ACC112 (cell line): ENCODE data around the gene PHTF1.
A peak's percentile ranks its signal among the peaks of the same experiment; 100 is the strongest.
"Not testable (repeated sequence)": the region's sequence is repeated elsewhere in the genome, so short reads cannot be mapped to it uniquely, and the experiment has no call there.

Source experiments
- H2AFZ ChIP-seq: fragments of 200-600 bp; sonication (generic); one replicate; pipeline ENCODE4 v1.6.0; 2017; ENCODE audit warnings: antibody characterized with exemption, low read length; ENCODE audit not compliant: unreplicated experiment
- H3K27ac ChIP-seq: fragments of 200-600 bp; sonication (generic); 2 replicates; pipeline ENCODE4 v1.5.1; 2014; ENCODE audit warnings: low read depth, mild to moderate bottlenecking, antibody characterized with exemption, low read length, moderate library complexity
- H3K27me3 ChIP-seq: fragments of 200-600 bp; sonication (generic); 2 replicates; pipeline ENCODE4 v1.6.1; 2014; ENCODE audit warnings: mild to moderate bottlenecking, antibody characterized with exemption, low read length, moderate library complexity, mixed read lengths; ENCODE audit not compliant: insufficient read depth
- H3K36me3 ChIP-seq: fragments of 200-600 bp; sonication (generic); 2 replicates; pipeline ENCODE4 v1.6.1; 2016; ENCODE audit warnings: mild to moderate bottlenecking, antibody characterized with exemption, low read length, moderate library complexity, mixed read lengths; ENCODE audit not compliant: insufficient read depth
- H3K4me1 ChIP-seq: fragments of 200-600 bp; sonication (generic); one replicate; pipeline ENCODE4 v1.6.1; 2016; ENCODE audit warnings: low read length, mixed read lengths; ENCODE audit not compliant: insufficient read depth, unreplicated experiment, control insufficient read depth
- H3K4me3 ChIP-seq: fragments of 200-600 bp; sonication (generic); 2 replicates; pipeline ENCODE4 v1.5.1; 2014; ENCODE audit warnings: mild to moderate bottlenecking, low read depth, low read length
- H3K79me2 ChIP-seq: fragments of 200-600 bp; sonication (generic); one replicate; pipeline ENCODE4 v1.6.0; 2016; ENCODE audit warnings: low read length; ENCODE audit not compliant: control insufficient read depth, unreplicated experiment, insufficient read depth

Gene PHTF1

DNA sequence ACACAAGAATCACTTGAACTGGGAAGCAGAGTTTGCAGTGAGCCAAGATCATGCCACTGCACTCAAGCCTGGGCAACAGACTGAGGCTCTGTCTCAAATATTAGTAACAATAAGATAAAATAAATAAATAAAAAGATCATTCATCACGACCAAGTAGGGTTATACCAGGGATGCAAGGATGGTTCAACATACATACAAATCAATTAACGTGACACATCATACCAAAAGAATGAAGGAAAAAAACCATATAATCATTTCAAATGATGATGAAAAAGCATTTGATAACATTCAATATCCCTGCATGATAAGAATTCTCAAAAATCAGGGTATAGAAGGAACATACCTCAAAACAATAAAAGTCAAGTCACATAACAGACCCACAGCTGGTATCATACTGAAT, 38.3 kb downstream of the PHTF1 start:
- Histone ChIP-seq H3K36me3 (peaks cover 54% of the 10 kb centered on the region), H3K4me1 (no peaks in the 10 kb centered on the region), H2AFZ (no peak overlapping the region), H3K27me3 (no peaks in the 10 kb centered on the region), H3K27ac (no peak overlapping the region), H3K79me2 (no peaks in the 10 kb centered on the region), H3K4me3 (no peak overlapping the region)

DNA sequence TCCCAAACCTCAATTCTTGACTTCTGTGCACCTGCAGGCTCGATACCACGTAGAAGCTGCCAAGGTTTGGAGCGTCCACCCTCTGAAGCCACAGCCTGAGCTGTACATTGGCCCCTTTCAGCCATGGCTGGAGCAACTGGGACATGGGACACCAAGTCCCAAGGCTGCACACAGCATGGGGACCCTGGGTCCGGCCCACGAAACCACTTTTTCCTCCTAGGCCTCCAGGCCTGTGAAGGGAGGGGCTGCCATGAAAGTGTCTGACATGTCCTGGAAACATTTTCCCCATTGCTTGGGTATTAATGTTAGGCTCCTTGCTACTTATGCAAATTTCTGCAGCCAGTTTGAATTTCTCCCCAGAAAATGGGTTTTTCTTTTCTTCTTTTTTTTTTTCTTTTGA, 40.7 kb downstream of the PHTF1 start:
- not testable (repeated sequence) for H3K27ac ChIP-seq, H3K4me3 ChIP-seq, H3K4me1 ChIP-seq, H2AFZ ChIP-seq, H3K27me3 ChIP-seq, H3K79me2 ChIP-seq
- peaks cover 47% of the 10 kb centered on the region for H3K36me3 ChIP-seq

DNA sequence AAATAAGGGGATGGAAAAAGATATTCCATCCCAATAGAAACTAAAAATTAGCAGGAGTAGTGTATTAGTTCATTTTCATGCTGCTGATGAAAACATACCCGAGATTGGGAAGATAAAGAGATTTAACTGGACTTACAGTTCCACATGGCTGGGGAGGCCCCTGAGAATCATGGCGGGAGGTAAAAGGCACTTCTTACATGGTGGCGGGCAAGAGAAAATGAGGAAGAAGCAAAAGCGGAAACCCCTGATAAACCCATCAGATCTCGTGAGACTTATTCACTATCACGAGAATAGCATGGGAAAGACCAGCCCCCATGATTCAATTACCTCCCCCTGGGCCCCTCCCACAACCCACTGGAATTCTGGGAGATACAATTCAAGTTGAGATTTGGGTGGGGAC, 41.8 kb downstream of the PHTF1 start:
- H3K27ac ChIP-seq, H3K27me3 ChIP-seq, H3K4me1 ChIP-seq, H3K4me3 ChIP-seq, H2AFZ ChIP-seq, H3K79me2 ChIP-seq: not testable (repeated sequence)
- peaks cover 45% of the 10 kb centered on the region for H3K36me3 ChIP-seq

DNA sequence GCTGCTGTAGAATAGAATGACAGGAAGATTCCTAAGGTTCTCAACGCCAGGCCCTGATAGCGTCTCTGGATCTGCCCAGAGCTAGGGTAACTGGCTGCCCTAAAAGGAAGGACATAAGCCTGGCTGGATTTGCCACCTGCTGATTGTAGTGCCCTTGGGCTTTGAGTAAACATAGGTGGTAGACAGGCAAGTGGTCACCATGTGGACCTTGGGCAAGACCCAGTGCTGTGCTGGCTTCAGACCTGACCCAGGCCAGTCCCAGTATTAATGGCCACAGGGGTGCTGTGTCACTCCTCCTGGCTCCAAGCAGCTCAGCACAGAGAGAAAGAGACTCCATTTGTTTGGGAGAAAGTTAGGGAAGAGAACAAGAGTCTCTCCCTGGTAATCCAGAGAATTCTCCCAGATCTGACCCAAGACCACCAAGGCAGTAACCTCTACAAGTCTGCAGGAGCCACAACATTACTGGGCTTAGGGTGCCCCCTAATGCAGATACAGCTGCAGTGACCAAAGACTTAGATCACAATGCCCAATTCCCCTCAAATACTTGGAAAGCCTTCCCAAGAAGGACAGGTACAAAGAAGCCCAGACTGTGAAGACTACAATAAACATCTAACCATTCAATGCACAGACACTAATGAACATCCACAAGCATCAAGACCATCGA, 44.5 kb downstream of the PHTF1 start:
- Histone ChIP-seq H3K27me3 (no peaks in the 10 kb centered on the region), H2AFZ (no peak overlapping the region), H3K4me3 (no peak overlapping the region), H3K27ac (no peak overlapping the region), H3K36me3 (peaks cover 26% of the 10 kb centered on the region), H3K79me2 (no peaks in the 10 kb centered on the region), H3K4me1 (no peaks in the 10 kb centered on the region)

DNA sequence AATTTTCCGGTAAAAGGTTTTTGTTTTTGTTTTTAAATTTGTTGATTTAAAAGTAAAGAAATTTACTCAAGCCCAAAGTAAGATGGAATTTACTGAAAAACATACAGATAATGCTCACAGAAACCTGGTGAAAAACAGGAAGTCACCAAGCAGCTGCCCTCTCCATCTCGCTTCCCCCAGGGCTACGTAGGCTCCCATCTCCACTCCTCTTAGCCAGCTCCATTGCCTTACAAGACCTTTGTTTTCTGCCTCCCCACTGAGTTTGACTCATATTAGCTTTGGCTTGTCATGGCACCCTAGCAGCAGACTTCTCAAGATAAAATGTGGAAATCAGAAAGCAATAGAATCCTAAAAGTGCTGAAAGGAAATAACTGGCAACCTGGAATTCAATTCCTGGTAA, 57.9 kb downstream of the PHTF1 start:
- H3K79me2 ChIP-seq = no peaks in the 10 kb centered on the region
- H3K27ac ChIP-seq = no peak overlapping the region
- no peak overlapping the region for H3K4me3 ChIP-seq
- peaks cover 32% of the 10 kb centered on the region for H3K36me3 ChIP-seq
- H3K27me3 ChIP-seq = no peaks in the 10 kb centered on the region
- no peak overlapping the region for H2AFZ ChIP-seq
- no peaks in the 10 kb centered on the region for H3K4me1 ChIP-seq

DNA sequence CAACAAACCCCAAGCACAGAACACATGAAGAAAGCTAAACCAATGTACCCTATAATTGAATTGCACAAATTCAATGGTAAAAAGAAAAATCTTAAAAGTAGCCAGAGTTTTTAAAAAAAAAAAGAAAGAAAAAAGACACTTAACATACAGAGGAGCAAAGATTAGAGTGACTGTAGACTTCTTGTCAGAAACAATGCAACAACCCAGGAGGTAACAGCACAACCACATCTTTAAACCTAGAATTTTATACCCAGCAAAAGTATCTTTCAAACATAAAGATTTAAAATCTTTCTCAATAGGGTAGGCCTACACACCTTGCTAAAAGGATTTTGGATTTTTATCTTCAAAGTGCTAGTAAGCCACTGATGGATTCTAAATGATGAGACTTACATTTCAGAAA, 64.4 kb downstream of the PHTF1 start:
- Histone ChIP-seq H3K4me3 (no peak overlapping the region), H2AFZ (no peak overlapping the region), H3K79me2 (no peaks in the 10 kb centered on the region), H3K36me3 (peaks cover 54% of the 10 kb centered on the region), H3K4me1 (no peaks in the 10 kb centered on the region), H3K27ac (no peak overlapping the region), H3K27me3 (no peaks in the 10 kb centered on the region)

DNA sequence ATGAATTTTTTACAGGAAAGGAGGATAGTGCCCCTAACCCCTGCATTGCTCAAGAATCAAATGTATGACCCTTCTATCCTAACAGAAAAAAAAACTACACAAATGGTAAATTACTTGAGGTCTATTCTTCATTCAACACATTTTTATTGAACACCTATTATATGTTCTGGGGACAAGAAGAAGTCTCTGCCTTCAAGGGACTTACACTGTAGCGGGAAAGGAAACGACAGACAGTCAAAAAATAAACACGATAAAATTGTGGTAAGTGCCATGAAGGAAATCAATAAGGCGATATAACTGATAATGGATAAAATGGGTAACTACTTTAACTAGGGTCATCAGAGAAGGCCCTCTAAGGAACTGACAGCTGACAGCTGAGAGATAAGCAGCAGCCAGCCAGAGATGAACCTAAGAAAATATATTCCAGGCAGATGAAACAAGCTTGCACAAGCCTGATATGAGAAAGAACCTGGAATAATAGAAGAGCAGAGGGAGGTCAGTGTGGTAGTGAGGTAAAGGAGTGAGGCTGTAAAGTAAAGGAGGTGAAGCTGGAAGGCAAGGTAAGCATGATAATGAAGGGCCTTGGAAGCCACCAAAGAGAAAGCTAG, 66.4 kb downstream of the PHTF1 start:
- Histone ChIP-seq H3K4me1 (no peaks in the 10 kb centered on the region), H3K36me3 (peaks cover 44% of the 10 kb centered on the region), H3K4me3 (no peak overlapping the region), H3K79me2 (no peaks in the 10 kb centered on the region), H2AFZ (no peak overlapping the region), H3K27me3 (no peaks in the 10 kb centered on the region), H3K27ac (no peak overlapping the region)

DNA sequence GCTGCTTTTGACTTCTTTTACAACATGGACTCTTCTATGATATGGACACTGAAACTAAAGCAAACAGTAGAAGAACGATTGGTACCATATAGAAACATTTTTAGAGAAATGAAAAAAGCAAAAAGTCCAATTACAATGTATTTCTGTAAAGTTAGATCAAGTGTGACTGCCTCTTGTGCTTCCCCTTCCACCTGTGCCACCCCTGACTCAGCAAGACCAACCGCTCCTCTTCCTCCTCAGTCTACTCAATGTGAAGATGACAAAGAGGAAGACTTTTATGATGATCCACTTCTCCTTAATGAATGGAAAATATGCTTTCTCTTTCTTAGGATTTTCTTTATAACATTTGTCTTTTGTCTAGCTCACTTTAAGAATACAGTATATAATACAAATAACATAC, 66.9 kb downstream of the PHTF1 start:
- H3K27ac ChIP-seq = no peak overlapping the region

DNA sequence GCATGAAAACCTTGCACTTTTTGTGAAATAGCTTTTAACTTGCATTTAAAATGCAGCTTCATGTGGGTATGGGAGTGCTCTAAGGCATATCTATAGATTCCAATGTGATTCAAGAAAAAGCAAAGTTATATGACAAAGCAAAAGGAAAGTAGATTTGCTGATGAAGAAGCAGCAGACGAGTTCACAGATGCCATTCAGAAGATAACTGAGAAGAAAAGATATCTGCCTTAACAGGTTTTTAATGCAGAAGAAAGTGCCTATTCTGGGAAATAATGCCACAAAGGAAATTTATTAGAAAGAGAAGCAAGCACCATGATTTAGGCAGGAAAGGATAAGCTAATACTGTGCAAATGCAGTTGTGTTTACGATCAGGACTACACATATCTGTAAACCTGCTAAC, 68.1 kb downstream of the PHTF1 start:
- H3K4me3 ChIP-seq = no peak overlapping the region
- H3K27me3 ChIP-seq = no peaks in the 10 kb centered on the region
- no peak overlapping the region for H3K27ac ChIP-seq
- peaks cover 32% of the 10 kb centered on the region for H3K36me3 ChIP-seq
- no peak overlapping the region for H2AFZ ChIP-seq
- no peaks in the 10 kb centered on the region for H3K79me2 ChIP-seq
- H3K4me1 ChIP-seq = no peaks in the 10 kb centered on the region

More for the DNA sequence above, 66.9 kb downstream of the PHTF1 start:
- no peaks in the 10 kb centered on the region for H3K4me1 ChIP-seq
- no peaks in the 10 kb centered on the region for H3K79me2 ChIP-seq
- no peak overlapping the region for H3K4me3 ChIP-seq
- no peak overlapping the region for H2AFZ ChIP-seq
- H3K36me3 ChIP-seq = peaks cover 40% of the 10 kb centered on the region
- H3K27me3 ChIP-seq = no peaks in the 10 kb centered on the region

DNA sequence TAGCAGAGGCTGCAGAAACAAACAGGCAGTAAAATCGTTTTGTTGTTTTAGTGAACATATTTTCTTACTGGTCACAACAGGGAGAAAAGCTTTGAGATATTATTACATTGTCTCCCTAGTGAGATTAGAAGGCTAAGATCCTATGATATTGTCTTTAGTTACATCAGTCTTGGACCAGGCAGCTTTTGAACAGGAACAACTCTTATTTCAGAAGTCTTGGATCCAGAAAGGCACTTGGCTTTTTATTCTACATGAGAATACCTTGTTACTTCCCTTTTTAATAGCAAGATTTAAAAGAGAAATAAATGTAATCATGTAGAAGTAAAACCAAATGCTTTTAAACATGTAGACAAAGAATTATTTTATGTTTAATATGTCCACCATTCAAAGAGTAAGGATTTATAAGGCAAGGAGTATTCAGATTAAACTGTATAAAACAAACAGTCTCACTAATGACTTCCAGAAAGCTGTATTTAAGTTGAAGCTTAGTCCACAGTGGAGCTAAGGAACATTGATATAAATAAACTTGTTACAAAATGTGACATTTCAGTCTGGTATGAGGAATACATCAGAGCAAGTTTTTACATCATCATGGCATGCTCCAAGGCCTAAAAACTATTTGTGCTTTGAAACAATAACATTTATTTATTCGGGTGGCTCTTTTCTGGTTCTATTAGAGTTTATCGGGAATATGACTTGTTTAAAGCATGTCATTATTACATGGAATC, 72.2 kb downstream of the PHTF1 start:
- H3K27me3 ChIP-seq = no peaks in the 10 kb centered on the region
- no peak overlapping the region for H3K27ac ChIP-seq
- no peak overlapping the region for H3K4me3 ChIP-seq
- H3K4me1 ChIP-seq = peaks cover 14% of the 10 kb centered on the region
- H2AFZ ChIP-seq = no peak overlapping the region
- peaks cover 14% of the 10 kb centered on the region for H3K36me3 ChIP-seq
- no peaks in the 10 kb centered on the region for H3K79me2 ChIP-seq

DNA sequence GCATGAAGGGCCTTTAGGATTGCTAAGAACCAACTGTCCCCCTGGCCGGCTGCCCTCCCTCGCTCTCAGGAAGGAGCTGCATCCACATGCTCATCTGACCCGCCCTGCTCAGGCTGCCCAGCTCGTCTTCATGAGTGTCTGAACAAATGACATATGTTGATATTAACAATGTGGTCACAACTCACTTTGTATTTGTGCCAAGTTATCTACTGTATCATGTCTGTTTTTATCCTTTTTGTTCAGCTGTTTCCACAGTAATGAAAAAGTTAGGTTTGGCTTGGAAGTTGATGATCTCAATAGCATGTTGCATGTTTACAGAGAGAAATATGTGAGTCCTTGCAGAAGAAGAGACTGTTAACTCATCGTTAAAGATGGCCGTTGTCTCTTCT, 75.1 kb downstream of the PHTF1 start:
- no peaks in the 10 kb centered on the region for H3K27me3 ChIP-seq
- H3K4me1 ChIP-seq = peaks cover 14% of the 10 kb centered on the region
- no peak overlapping the region for H3K4me3 ChIP-seq
- H2AFZ ChIP-seq = no peak overlapping the region
- H3K27ac ChIP-seq = peak overlapping the region; percentile 65; the same call in 1 of the 2 replicates
- no peaks in the 10 kb centered on the region for H3K79me2 ChIP-seq
- H3K36me3 ChIP-seq = no peaks in the 10 kb centered on the region
